H1 (cell line): ENCODE measurements around the gene FARS2. TPM values are rescaled to one million over a fixed set of nuclear protein-coding genes. Genes with fewer than 3 reads are reported as not detected.

ENCODE experiments used
- CBX5 ChIP-seq: fragments of 300-800, 300-1000 bp; sonication (generic); IDR thresholded peaks from 2 replicates; pipeline ENCODE4 v1.7.1; 2016; ENCODE audit warnings: antibody characterized with exemption, low read length, low read depth
- CHD1 ChIP-seq: IDR thresholded peaks from 2 replicates; pipeline ENCODE4 v1.6.1; 2012; ENCODE audit warnings: low read depth, low read length, improper control_type of control experiment
- CHD7 ChIP-seq: fragments of 300-600 bp; sonication (generic); IDR thresholded peaks from 2 replicates; pipeline ENCODE4 v1.7.1; 2012; ENCODE audit warnings: low read length, moderate library complexity, mild to moderate bottlenecking, inconsistent platforms; ENCODE audit not compliant: insufficient replicate concordance
- HDAC6 ChIP-seq: IDR thresholded peaks from one replicate; pipeline ENCODE4 v1.7.1; 2012; ENCODE audit warnings: low read depth, mild to moderate bottlenecking, inconsistent platforms, low read length, moderate library complexity
- KDM1A ChIP-seq: fragments of 200-600, 300-600 bp; sonication (generic); IDR thresholded peaks from 2 replicates; pipeline ENCODE4 v1.7.1; 2016; ENCODE audit warnings: mild to moderate bottlenecking, low read length, borderline replicate concordance
- NRF1 ChIP-seq: IDR thresholded peaks from 2 replicates; pipeline ENCODE4 v1.6.1; 2011; ENCODE audit warnings: mild to moderate bottlenecking, low read depth, low read length, improper control_type of control experiment
- RAD21 ChIP-seq, 2 experiments: IDR thresholded peaks in 1 of 2; conservative IDR thresholded peaks in 1 of 2; 2 replicates each; pipeline ENCODE4 v1.6.1; 2011; ENCODE audit warnings: low read depth in 2 of 2, low read length in 2 of 2, improper control_type of control experiment in 1 of 2, inconsistent platforms in 1 of 2, mild to moderate bottlenecking in 1 of 2, moderate library complexity in 1 of 2
- SIRT6 ChIP-seq: IDR thresholded peaks from one replicate; pipeline ENCODE4 v1.7.1; 2012; ENCODE audit warnings: low read length, inconsistent platforms
- SP2 ChIP-seq: IDR thresholded peaks from 2 replicates; pipeline ENCODE4 v1.6.1; 2012; ENCODE audit warnings: mild to moderate bottlenecking, low read length, inconsistent platforms
- SP4 ChIP-seq: IDR thresholded peaks from 2 replicates; pipeline ENCODE4 v1.6.1; 2012; ENCODE audit warnings: low read length, inconsistent platforms
- SRF ChIP-seq: IDR thresholded peaks from 2 replicates; pipeline ENCODE4 v1.6.1; 2011; ENCODE audit warnings: mild to moderate bottlenecking, low read depth, low read length, moderate library complexity
- TAF7 ChIP-seq: optimal IDR thresholded peaks from 2 replicates; pipeline ENCODE3; 2011; ENCODE audit warnings: low read depth, mild to moderate bottlenecking, inconsistent platforms, low read length, moderate library complexity, borderline replicate concordance
- polyA plus RNA-seq, 7 experiments: library from polyadenylated mRNA; depleted of rRNA in 3 of 7; stranded (reverse) in 5 of 7; unstranded in 2 of 7; fragments of >200 nt in 5 of 7; fragments of 200-250 nt in 2 of 7; gene quantifications; 1 replicate in 5 of 7; 2 replicates in 1 of 7; 4 replicates in 1 of 7; pipeline versions ENCODE4 v1.2.1 to v1.2.3, GENCODE V29; 2011 to 2013; ENCODE audit warnings: missing spikeins in 2 of 7, mixed read lengths in 2 of 7
- total RNA-seq: library from RNA; stranded (reverse); fragmentation: NEBNext Ultra II Directional; extraction: Animal tissue kit (Norgen Biotek cat#: 25700); gene quantifications from 2 replicates; pipeline ENCODE4 v1.2.1, GENCODE V29; 2021

The FARS2 gene
- total and polyA plus RNA-seq, 2 of the 8 experiments (the other 6 are each of a cell fraction or from before 2014, with no cell fraction given) = 11.7 to 14.4 TPM

- TF ChIP-seq CHD7 (no peak), SRF (no peak), HDAC6 (no peak), KDM1A (no peak), NRF1 (no peak), CBX5 (no peak), TAF7 (no peak), CHD1 (no peak), RAD21 (IDR thresholded peaks at IDR 0.05 in 1 of 2, conservative IDR thresholded peaks at IDR 0.05 in 1 of 2; ENCODE audit: low read depth in 2 of 2, low read length in 2 of 2) (no peak), SP2 (no peak), SIRT6 (no peak), SP4 (no peak)
Observed at GRCh38 chr6:5484692-5485091, 223.4 kb downstream of the FARS2 start (continued).
